Measurements from ENCODE around the gene NPY.

DNA sequence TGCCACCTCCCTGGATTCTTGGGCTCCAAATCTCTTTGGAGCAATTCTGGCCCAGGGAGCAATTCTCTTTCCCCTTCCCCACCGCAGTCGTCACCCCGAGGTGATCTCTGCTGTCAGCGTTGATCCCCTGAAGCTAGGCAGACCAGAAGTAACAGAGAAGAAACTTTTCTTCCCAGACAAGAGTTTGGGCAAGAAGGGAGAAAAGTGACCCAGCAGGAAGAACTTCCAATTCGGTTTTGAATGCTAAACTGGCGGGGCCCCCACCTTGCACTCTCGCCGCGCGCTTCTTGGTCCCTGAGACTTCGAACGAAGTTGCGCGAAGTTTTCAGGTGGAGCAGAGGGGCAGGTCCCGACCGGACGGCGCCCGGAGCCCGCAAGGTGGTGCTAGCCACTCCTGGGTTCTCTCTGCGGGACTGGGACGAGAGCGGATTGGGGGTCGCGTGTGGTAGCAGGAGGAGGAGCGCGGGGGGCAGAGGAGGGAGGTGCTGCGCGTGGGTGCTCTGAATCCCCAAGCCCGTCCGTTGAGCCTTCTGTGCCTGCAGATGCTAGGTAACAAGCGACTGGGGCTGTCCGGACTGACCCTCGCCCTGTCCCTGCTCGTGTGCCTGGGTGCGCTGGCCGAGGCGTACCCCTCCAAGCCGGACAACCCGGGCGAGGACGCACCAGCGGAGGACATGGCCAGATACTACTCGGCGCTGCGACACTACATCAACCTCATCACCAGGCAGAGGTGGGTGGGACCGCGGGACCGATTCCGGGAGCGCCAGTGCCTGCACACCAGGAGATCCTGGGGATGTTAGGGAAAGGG lies 913 bp downstream of the NPY start:
- TF ChIP-seq, protein P1, sequence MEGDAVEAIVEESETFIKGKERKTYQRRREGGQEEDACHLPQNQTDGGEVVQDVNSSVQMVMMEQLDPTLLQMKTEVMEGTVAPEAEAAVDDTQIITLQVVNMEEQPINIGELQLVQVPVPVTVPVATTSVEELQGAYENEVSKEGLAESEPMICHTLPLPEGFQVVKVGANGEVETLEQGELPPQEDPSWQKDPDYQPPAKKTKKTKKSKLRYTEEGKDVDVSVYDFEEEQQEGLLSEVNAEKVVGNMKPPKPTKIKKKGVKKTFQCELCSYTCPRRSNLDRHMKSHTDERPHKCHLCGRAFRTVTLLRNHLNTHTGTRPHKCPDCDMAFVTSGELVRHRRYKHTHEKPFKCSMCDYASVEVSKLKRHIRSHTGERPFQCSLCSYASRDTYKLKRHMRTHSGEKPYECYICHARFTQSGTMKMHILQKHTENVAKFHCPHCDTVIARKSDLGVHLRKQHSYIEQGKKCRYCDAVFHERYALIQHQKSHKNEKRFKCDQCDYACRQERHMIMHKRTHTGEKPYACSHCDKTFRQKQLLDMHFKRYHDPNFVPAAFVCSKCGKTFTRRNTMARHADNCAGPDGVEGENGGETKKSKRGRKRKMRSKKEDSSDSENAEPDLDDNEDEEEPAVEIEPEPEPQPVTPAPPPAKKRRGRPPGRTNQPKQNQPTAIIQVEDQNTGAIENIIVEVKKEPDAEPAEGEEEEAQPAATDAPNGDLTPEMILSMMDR (IDR thresholded peaks at IDR 0.05; ENCODE audit: insufficient read depth, low read depth, low read length) = no peak
- no peak for TF ChIP-seq EZH2 (IDR thresholded peaks at IDR 0.05; ENCODE audit: insufficient read depth, low read length)

All from astrocyte (in vitro differentiated cells and primary cell).